Subcutaneous adipose tissue (tissue), 4 donors: ENCODE data around the gene IL3. TPM values are rescaled to one million over a fixed set of nuclear protein-coding genes. Genes with fewer than 3 reads are reported as not detected.

Source experiments
- total RNA-seq, 4 donors: library from RNA; depleted of rRNA; stranded (reverse); fragments of >200 nt; gene quantifications; one replicate each; pipeline ENCODE4 v1.1.0, GENCODE V29; 2016
- TF ChIP-seq, protein P1 (sequence below): fragments of 450-650 bp; IDR thresholded peaks from one replicate; pipeline ENCODE4 v1.5.1; 2016; ENCODE audit warnings: low read depth, mild to moderate bottlenecking, control low read depth, antibody characterized with exemption, moderate library complexity

IL3 gene
- total RNA-seq, 4 donors from 2014 or later = not detected

DNA sequence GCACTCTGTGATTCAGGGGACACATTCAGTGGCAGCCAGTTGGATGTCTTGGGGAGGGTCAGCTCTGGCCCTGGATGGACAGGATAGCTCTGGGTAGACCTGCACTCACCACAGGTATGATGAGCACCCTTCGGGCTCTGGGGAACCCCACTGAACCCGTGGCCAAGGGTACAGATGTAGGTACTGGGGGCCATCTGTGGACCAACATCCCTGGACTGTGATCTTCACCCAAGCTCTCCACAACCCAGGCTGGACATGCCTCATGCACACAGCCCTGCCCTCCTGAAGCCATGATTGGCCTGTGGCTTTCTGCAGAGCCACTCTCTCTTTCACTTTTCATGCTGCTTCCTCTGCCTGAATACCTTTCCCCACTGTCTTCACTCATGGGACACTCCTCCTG, 33.4 kb upstream of the IL3 start:
- TF ChIP-seq, protein P1, sequence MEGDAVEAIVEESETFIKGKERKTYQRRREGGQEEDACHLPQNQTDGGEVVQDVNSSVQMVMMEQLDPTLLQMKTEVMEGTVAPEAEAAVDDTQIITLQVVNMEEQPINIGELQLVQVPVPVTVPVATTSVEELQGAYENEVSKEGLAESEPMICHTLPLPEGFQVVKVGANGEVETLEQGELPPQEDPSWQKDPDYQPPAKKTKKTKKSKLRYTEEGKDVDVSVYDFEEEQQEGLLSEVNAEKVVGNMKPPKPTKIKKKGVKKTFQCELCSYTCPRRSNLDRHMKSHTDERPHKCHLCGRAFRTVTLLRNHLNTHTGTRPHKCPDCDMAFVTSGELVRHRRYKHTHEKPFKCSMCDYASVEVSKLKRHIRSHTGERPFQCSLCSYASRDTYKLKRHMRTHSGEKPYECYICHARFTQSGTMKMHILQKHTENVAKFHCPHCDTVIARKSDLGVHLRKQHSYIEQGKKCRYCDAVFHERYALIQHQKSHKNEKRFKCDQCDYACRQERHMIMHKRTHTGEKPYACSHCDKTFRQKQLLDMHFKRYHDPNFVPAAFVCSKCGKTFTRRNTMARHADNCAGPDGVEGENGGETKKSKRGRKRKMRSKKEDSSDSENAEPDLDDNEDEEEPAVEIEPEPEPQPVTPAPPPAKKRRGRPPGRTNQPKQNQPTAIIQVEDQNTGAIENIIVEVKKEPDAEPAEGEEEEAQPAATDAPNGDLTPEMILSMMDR = no peak

DNA sequence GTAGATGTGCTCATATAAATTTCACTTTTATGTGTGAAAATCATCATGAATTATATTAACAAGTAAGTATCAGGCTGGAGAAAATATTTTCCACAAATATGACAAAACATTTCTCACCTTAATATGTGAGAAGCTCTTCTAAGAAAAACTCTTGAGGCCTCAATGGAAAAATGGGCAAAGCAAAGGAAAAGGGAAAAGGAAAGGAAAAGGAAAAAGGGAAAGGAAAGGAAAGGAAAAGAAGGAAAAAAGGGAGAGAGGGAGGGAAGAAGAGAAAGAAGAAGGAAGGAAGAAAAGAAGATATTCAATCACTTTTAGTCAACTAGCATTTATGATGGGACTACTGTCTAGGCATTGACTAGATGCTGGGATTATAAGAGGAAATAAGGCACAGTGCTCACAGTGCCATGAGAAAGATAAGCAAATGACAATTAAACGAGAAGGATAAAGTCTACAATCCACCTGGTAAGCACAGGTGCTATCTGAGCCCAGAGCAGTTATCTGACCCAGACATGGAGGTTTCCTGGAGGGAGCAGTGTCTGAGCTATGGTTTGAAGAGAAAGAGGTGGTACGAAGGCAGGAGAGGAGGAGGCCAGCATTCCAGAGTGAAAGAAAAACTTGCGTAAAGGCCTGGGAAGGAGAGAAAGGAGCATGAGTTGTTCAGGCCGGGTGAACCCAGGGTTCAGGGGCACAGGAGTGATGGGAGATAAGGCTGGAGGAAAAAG, 30.7 kb upstream of the IL3 start:
- TF ChIP-seq, protein P1 = no peak

DNA sequence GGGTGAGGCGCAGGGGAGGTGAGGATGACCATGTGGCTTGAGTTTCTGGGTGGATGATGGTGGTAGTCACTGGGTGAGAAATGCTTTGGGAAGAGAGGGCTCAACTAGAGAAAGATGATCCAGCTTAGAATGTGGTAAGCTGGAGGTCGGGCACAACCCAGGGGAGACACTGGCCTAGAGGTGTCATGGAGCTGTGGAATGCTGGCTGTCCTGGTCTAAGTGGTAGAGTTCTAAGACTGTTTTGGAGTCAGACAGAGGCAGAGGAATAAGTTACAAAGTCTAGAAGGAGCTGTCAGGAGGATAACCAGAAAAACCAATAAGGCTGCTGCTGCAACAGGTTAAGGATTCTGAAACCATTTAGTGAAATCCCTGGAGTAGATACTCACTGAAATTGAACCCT, 29.8 kb upstream of the IL3 start:
- TF ChIP-seq, protein P1 = no peak

DNA sequence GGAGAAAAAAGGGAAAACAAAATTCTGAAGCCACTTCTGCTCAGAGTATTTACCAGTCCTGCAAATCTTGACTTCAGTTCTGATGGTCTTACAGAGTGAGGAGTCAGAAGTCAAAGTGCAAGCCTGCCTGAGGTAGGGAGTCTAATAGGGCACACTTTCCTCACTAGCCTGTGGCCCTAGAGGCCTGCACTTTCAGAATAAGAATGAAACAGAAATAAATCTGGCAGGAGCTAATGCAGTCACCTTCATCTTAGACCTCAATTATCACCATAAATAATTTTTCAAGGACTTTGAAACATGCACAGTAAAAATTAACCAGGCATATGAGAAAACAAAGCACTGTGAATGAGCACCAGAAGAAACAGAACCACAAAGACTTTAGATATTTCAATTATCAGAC, 28.3 kb upstream of the IL3 start:
- TF ChIP-seq, protein P1 = no peak

DNA sequence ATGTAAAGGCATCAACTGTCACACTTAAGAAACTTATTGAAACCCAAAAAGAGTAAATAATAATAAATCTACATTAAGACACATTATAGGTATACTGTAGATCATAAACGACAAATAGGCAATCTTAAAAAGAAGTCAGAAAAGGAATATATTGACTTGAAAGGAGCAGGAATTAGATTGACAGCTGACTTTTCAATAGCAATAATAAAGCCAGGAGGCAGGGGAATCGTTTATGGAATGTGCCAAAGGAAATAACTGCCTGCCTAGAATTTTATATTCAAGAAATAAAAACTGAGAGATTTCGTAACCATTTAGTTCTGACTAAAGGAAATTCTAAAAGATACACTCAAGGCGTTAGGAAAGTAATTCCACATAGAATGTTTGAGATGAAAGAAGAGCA, 27.3 kb upstream of the IL3 start:
- TF ChIP-seq, protein P1 = no peak

DNA sequence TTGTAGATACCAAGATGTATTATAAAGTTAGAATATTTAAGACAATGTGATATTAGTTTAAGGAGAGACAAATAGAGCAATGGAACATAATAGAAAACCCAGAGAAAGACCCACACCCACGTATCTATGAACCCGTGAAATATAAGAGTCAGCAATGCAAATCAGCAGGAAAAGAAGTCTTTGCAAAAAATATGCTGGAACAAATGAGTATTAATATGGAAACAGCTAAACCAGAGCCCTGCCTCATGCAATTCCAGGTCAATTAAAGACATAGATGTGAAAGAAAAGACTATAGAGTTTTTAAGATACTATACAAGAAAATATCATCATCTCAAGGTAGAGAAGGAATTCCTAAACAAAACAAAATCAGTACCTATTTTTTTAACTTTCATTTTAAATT, 23.1 kb upstream of the IL3 start:
- TF ChIP-seq, protein P1 = no peak

DNA sequence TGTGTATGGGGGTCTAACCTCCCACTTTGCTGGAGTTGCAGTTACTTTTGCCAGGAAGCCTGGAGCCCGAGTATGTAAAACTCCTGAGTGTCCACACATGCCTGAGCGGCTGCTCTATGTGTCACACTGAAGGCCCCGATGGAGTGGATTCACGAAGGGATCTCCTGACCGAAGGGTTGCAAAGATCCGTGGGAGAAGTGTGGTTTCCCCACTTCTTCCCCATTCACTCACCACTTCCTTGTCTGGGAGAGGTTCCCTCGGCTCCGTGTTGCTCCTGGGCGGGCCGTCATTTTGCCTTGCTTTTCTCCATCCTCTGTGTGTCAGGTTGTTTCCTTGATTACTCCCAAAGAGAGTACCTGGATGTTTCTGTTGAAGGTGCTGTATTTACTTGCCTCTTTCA, 16.2 kb upstream of the IL3 start:
- TF ChIP-seq, protein P1 = no peak
